ENCODE measurements around the gene SNRK. TPM values are rescaled to one million over a fixed set of nuclear protein-coding genes. Genes with fewer than 3 reads are reported as not detected.

The SNRK gene
- total RNA-seq, 1 experiment from 2014 or later: 12.7 TPM

DNA sequence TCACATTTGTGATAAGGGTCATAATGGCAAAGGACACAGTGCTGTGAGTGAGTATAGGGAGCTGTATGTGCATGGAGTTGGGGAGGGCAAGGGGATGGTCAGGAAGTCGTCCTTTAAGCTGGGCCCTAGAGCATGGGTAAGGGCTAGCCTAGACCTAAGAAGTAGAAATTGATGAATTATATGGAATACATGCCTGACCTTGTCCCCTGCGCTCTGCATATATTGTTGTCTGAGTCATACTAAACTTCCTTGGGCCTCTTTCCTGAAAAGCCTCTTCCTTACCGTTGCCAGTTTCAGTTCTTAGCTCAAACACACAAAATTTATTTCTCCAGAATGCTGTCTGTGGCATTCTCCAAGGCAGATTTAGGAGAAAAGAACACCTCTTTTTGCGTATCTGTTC is 4.6 kb downstream of the SNRK start:
- Histone ChIP-seq H4K20me1 (ENCODE audit: insufficient read depth) (no peaks in the 10 kb centered on the region), H3K27me3 (ENCODE audit: insufficient read depth, low read length) (no peaks in the 10 kb centered on the region), H3K9me2 (ENCODE audit: insufficient read depth) (no peaks in the 10 kb centered on the region), H3K36me3 (ENCODE audit: control insufficient read depth in 1 of 2, insufficient read depth in 2 of 2, low read length in 2 of 2) (no peaks in the 10 kb centered on the region), H2AFZ (ENCODE audit: low read depth, low read length, poor library complexity, severe bottlenecking) (no peak overlapping the region), H3K27ac (ENCODE audit: low read depth, low read length) (no peak overlapping the region), H3K4me1 (ENCODE audit: control insufficient read depth in 1 of 2, insufficient read depth in 2 of 2, low read length in 2 of 2) (peaks cover 5 to 21% of the 10 kb centered on the region in 2 experiments; a peak in 2 of 4 replicates), H3K4me3 (replicated peaks in 1 of 2; ENCODE audit: low read depth in 1 of 2, low read length in 2 of 2) (no peak overlapping the region), H3K9me3 (ENCODE audit: control insufficient read depth in 1 of 2, insufficient read depth in 1 of 2, low read depth in 1 of 2, low read length in 2 of 2) (no peaks in the 10 kb centered on the region), H3K9ac (ENCODE audit: low read length) (no peak overlapping the region), H3K4me2 (ENCODE audit: low read length) (0 out of 2 replicates have a peak overlapping the region, but pooled peaks have one; percentile 5), H3K79me2 (ENCODE audit: insufficient read depth, low read length) (peaks cover 86% of the 10 kb centered on the region)
- POLR2A ChIA-PET: no interaction called here
- no TSS peak for BruUV-seq (replicated peaks)
- ATAC-seq (no peak), DNase-seq (ENCODE audit: low read depth, low spot score) (no peak)
- RAD21 ChIA-PET (ENCODE audit: low non-redundant PET in 1 of 2, low total read pairs in 2 of 2, uncharacterized antibody in 2 of 2, unreplicated experiment in 2 of 2): no interaction called here
- TF ChIP-seq CBX3 (IDR thresholded peaks at IDR 0.05; ENCODE audit: low read depth): no peak
- TF ChIP-seq, protein P1, sequence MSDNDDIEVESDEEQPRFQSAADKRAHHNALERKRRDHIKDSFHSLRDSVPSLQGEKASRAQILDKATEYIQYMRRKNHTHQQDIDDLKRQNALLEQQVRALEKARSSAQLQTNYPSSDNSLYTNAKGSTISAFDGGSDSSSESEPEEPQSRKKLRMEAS (IDR thresholded peaks at IDR 0.05): no peak
- TF ChIP-seq FOSL1 (IDR thresholded peaks at IDR 0.05; ENCODE audit: low read depth): no peak
- no peak for TF ChIP-seq EZH2 (IDR thresholded peaks at IDR 0.05)
- no peak for TF ChIP-seq EGR1 (IDR thresholded peaks at IDR 0.05; ENCODE audit: low read depth)
- no peak for TF ChIP-seq POLR2AphosphoS5 (IDR thresholded peaks at IDR 0.05; ENCODE audit: low read depth, low read length)
- no peak for TF ChIP-seq CEBPB (IDR thresholded peaks at IDR 0.05; ENCODE audit: low read depth)
- TF ChIP-seq, protein P2, sequence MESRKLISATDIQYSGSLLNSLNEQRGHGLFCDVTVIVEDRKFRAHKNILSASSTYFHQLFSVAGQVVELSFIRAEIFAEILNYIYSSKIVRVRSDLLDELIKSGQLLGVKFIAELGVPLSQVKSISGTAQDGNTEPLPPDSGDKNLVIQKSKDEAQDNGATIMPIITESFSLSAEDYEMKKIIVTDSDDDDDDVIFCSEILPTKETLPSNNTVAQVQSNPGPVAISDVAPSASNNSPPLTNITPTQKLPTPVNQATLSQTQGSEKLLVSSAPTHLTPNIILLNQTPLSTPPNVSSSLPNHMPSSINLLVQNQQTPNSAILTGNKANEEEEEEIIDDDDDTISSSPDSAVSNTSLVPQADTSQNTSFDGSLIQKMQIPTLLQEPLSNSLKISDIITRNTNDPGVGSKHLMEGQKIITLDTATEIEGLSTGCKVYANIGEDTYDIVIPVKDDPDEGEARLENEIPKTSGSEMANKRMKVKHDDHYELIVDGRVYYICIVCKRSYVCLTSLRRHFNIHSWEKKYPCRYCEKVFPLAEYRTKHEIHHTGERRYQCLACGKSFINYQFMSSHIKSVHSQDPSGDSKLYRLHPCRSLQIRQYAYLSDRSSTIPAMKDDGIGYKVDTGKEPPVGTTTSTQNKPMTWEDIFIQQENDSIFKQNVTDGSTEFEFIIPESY (IDR thresholded peaks at IDR 0.05; ENCODE audit: extremely low read depth, insufficient replicate concordance, low read length): no peak
- no peak for TF ChIP-seq SP1 (IDR thresholded peaks at IDR 0.05; ENCODE audit: low read depth)
- no peak for TF ChIP-seq YY1 (IDR thresholded peaks at IDR 0.05; ENCODE audit: extremely low read depth, insufficient replicate concordance, low read depth, low read length)
- TF ChIP-seq ZFX (IDR thresholded peaks at IDR 0.05): no peak
- TF ChIP-seq EZH2phosphoT487 (IDR thresholded peaks at IDR 0.05; ENCODE audit: borderline replicate concordance): no peak
- TF ChIP-seq TCF7L2 (IDR thresholded peaks at IDR 0.05; ENCODE audit: borderline replicate concordance, extremely low read depth, insufficient read depth, insufficient read length): no peak
- TF ChIP-seq ZNF274 (IDR thresholded peaks at IDR 0.05; ENCODE audit: low read depth, low read length): no peak
- intact Hi-C loops (cut with micrococcal nuclease): no loop called here
- CTCF ChIA-PET: no interaction called here

Data from HCT116 (cell line).